ENCODE results near the gene ZNF512B.

GRCh38 chr20:63961664-63962425, 7.9 kb downstream of the ZNF512B start:
- no peak for TF ChIP-seq CTCF (IDR thresholded peaks at IDR 0.05; ENCODE audit: low read length)
- no peak for TF ChIP-seq EZH2 (optimal IDR thresholded peaks at IDR 0.05; ENCODE audit: low read depth, low read length)

Data from MM.1S (cell line).